Keratinocyte (primary cell): ENCODE measurements around the gene LPCAT1. TPM values are rescaled to one million over a fixed set of nuclear protein-coding genes. Genes with fewer than 3 reads are reported as not detected.
"Not testable (repeated sequence)": the region's sequence is repeated elsewhere in the genome, so short reads cannot be mapped to it uniquely, and the experiment has no call there.

Experiments used
- DNase-seq: peaks from one replicate; pipeline ENCODE4 v3.0.0-alpha.2; 2011; ENCODE audit warnings: low read depth, missing footprints, low spot score
- FAIRE-seq: peaks from 2 replicates; lab custom pipeline; 2011; peaks lifted over from hg19 to GRCh38; lab: Jason Lieb, UNC
- H2AFZ ChIP-seq: 2 replicates; pipeline ENCODE4 v1.6.0; 2012; ENCODE audit warnings: low read length, control low read depth, inconsistent platforms; ENCODE audit not compliant: control insufficient read depth
- H3K27ac ChIP-seq: 2 replicates; pipeline ENCODE4 v1.5.1; 2011; ENCODE audit warnings: low read length; ENCODE audit not compliant: control insufficient read depth, insufficient read depth
- H3K27me3 ChIP-seq: 3 replicates; pipeline ENCODE4 v1.6.0; 2011; ENCODE audit warnings: low read length; ENCODE audit not compliant: control insufficient read depth, insufficient read depth; ENCODE audit errors: extremely low read depth
- H3K36me3 ChIP-seq, 2 experiments: 2 replicates in 1 of 2; 3 replicates in 1 of 2; pipeline ENCODE4 v1.5.1; 2011; ENCODE audit warnings: low read length in 2 of 2, mild to moderate bottlenecking in 1 of 2; ENCODE audit not compliant: control insufficient read depth in 2 of 2, insufficient read depth in 2 of 2; ENCODE audit errors: extremely low read depth in 1 of 2
- H3K4me1 ChIP-seq: 3 replicates; pipeline ENCODE4 v1.5.1; 2011; ENCODE audit warnings: low read length; ENCODE audit not compliant: control insufficient read depth, insufficient read depth; ENCODE audit errors: extremely low read depth
- H3K4me2 ChIP-seq: 3 replicates; pipeline ENCODE4 v1.6.0; 2011; ENCODE audit warnings: low read depth, low read length; ENCODE audit not compliant: control insufficient read depth, insufficient read depth; ENCODE audit errors: extremely low read depth
- H3K4me3 ChIP-seq, 3 experiments: fragments of 200-600 bp in 1 of 3; sonication (generic) in 1 of 3; 2 replicates in 2 of 3; 3 replicates in 1 of 3; pipeline ENCODE4 v1.5.1; 2011 to 2016; ENCODE audit warnings: low read length in 3 of 3, mild to moderate bottlenecking in 3 of 3, control low read depth in 2 of 3, inconsistent platforms in 1 of 3, low read depth in 1 of 3, mixed read lengths in 1 of 3, mixed run types in 1 of 3, moderate library complexity in 1 of 3; ENCODE audit not compliant: control insufficient read depth in 2 of 3, insufficient read depth in 2 of 3; ENCODE audit errors: extremely low read depth in 1 of 3
- H3K79me2 ChIP-seq: 2 replicates; pipeline ENCODE4 v1.6.0; 2012; ENCODE audit warnings: low read length; ENCODE audit not compliant: control insufficient read depth, insufficient read depth
- H3K9ac ChIP-seq: 3 replicates; pipeline ENCODE4 v1.6.0; 2011; ENCODE audit warnings: low read length; ENCODE audit not compliant: control insufficient read depth, insufficient read depth; ENCODE audit errors: extremely low read depth
- H3K9me1 ChIP-seq: 3 replicates; pipeline ENCODE4 v1.6.0; 2011; ENCODE audit warnings: low read length; ENCODE audit not compliant: control insufficient read depth, insufficient read depth; ENCODE audit errors: extremely low read depth
- H3K9me3 ChIP-seq: 2 replicates; pipeline ENCODE4 v1.5.1; 2012; ENCODE audit warnings: low read depth, low read length; ENCODE audit not compliant: control insufficient read depth
- H4K20me1 ChIP-seq: 3 replicates; pipeline ENCODE4 v1.6.0; 2011; ENCODE audit warnings: low read length; ENCODE audit not compliant: control insufficient read depth, insufficient read depth; ENCODE audit errors: extremely low read depth
- EZH2 ChIP-seq: IDR thresholded peaks from one replicate; pipeline ENCODE4 v1.6.1; 2012; ENCODE audit warnings: inconsistent platforms, mild to moderate bottlenecking, low read length, moderate library complexity
- dilution Hi-C: fragments of 300-500 bp; cut with MboI; formaldehyde crosslinking; loops from one replicate; pipeline ENCODE4 v1.7.0; 2020; ENCODE audit warnings: low sequenced_read_pairs; ENCODE audit not compliant: extremely low pct_ligation_motif_present
- polyA plus RNA-seq, 5 experiments: library from polyadenylated mRNA; depleted of rRNA in 3 of 5; stranded (reverse) in 3 of 5; stranded (forward) in 1 of 5; unstranded in 1 of 5; fragments of >200 nt; gene quantifications; 1 replicate in 1 of 5; 2 replicates in 3 of 5; 3 replicates in 1 of 5; pipeline versions ENCODE4 v1.2.1 to v1.2.3, GENCODE V29; 2011 to 2012; ENCODE audit warnings: missing spikeins in 2 of 5, low read depth in 1 of 5, low replicate concordance in 1 of 5
- TF ChIP-seq, protein P1 (sequence below), 3 experiments: IDR thresholded peaks in 1 of 3; conservative IDR thresholded peaks in 1 of 3; optimal IDR thresholded peaks in 1 of 3; 2 replicates in 2 of 3; 3 replicates in 1 of 3; pipeline versions ENCODE3 to v1.5.1; 2011; ENCODE audit warnings: low read length in 3 of 3, mild to moderate bottlenecking in 3 of 3, moderate library complexity in 2 of 3, control low read depth in 1 of 3, inconsistent platforms in 1 of 3; ENCODE audit not compliant: insufficient read depth in 2 of 3; ENCODE audit errors: extremely low read depth in 1 of 3

Gene LPCAT1
- polyA plus RNA-seq, 1 donor (not counting 4 experiments of a cell fraction or from before 2014, with no cell fraction given), result 32.9 TPM

DNA sequence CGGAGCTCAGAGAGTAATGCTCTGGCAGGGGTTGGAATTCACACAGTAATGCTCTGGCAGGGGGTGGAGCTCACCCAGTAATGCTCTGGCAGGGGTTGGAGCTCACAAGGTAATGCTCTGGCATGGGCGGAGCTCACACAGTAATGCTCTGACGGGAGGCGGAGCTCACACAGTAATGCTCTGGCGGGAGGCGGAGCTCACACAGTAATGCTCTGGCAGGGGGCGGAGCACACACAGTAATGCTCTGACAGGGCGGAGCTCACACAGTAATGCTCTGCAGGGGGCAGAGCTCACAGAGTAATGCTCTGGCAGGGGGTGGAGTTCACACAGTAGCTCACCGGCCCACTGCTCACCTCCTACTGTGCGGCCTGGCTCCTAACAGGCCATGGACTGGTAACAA lies 47.2 kb upstream of the LPCAT1 start:
- dilution Hi-C loops, result no loop called here
- no peaks in the 10 kb centered on the region for H3K4me1 ChIP-seq
- H3K36me3 ChIP-seq, result no peaks in the 10 kb centered on the region
- no peak overlapping the region for H3K27ac ChIP-seq
- FAIRE-seq (no peak), DNase-seq (no peak)
- H3K79me2 ChIP-seq, result no peaks in the 10 kb centered on the region
- no peak overlapping the region for H3K4me3 ChIP-seq
- H3K9me3 ChIP-seq, result no peaks in the 10 kb centered on the region
- H2AFZ ChIP-seq, result no peak overlapping the region
- H3K27me3 ChIP-seq, result no peaks in the 10 kb centered on the region
- no peak overlapping the region for H3K9ac ChIP-seq
- H3K4me2 ChIP-seq, result no peak overlapping the region
- TF ChIP-seq, protein P1, sequence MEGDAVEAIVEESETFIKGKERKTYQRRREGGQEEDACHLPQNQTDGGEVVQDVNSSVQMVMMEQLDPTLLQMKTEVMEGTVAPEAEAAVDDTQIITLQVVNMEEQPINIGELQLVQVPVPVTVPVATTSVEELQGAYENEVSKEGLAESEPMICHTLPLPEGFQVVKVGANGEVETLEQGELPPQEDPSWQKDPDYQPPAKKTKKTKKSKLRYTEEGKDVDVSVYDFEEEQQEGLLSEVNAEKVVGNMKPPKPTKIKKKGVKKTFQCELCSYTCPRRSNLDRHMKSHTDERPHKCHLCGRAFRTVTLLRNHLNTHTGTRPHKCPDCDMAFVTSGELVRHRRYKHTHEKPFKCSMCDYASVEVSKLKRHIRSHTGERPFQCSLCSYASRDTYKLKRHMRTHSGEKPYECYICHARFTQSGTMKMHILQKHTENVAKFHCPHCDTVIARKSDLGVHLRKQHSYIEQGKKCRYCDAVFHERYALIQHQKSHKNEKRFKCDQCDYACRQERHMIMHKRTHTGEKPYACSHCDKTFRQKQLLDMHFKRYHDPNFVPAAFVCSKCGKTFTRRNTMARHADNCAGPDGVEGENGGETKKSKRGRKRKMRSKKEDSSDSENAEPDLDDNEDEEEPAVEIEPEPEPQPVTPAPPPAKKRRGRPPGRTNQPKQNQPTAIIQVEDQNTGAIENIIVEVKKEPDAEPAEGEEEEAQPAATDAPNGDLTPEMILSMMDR (optimal IDR thresholded peaks at IDR 0.05 in 1 of 3, IDR thresholded peaks at IDR 0.05 in 1 of 3, conservative IDR thresholded peaks at IDR 0.05 in 1 of 3; ENCODE audit: extremely low read depth in 1 of 3, insufficient read depth in 2 of 3, low read length in 3 of 3), result no peak
- TF ChIP-seq EZH2, result no peak
- H4K20me1 ChIP-seq, result no peaks in the 10 kb centered on the region
- H3K9me1 ChIP-seq, result no peaks in the 10 kb centered on the region

DNA sequence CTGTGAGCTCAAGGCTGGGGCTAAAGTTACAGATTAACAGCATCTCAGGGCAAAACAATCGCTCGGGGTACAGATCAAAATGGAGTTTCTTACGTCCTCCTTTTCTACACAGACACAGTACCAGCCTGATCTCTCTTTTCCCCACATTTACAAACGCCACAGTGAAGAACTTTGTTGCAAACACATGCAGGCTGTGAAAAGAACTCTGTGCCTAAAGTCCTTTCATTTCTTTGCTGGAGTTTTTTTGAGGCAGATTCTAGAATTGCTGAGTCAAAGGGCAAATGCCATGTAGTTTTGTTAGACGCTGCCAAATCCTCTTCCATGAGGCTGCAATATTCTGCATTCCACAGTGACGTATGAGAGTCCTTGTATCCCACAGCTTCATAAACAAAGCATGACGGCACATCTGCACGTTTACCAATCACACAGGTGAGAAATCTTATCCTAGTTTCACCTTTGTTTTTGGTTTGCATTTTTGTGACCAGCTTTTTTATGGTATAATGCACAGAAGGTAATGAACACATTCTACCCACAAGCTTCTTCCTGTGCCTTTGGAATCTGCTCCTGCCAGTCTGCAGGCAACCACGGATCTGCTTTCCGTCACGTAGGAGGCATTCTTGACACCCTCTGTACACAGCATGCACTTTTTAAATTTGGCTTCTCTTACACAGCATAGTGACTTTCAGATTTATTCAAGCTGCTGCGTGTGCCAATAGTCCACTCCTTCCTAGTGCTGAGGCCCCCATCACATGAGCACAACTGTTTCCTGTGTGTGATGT lies 44.6 kb upstream of the LPCAT1 start:
- Histone ChIP-seq H3K9me3 (no peaks in the 10 kb centered on the region), H3K4me1 (peaks cover 10% of the 10 kb centered on the region), H2AFZ (no peak overlapping the region), H3K27ac (no peak overlapping the region), H3K27me3 (no peaks in the 10 kb centered on the region), H3K9me1 (no peaks in the 10 kb centered on the region), H3K79me2 (no peaks in the 10 kb centered on the region), H3K4me2 (no peak overlapping the region), H3K9ac (no peak overlapping the region), H4K20me1 (no peaks in the 10 kb centered on the region), H3K4me3 (no peak overlapping the region), H3K36me3 (no peaks in the 10 kb centered on the region)
- dilution Hi-C loops, result no loop called here
- TF ChIP-seq, protein P1 (optimal IDR thresholded peaks at IDR 0.05 in 1 of 3, IDR thresholded peaks at IDR 0.05 in 1 of 3, conservative IDR thresholded peaks at IDR 0.05 in 1 of 3; ENCODE audit: extremely low read depth in 1 of 3, insufficient read depth in 2 of 3, low read length in 3 of 3), result no peak
- TF ChIP-seq EZH2, result no peak
- FAIRE-seq (no peak), DNase-seq (no peak)

DNA sequence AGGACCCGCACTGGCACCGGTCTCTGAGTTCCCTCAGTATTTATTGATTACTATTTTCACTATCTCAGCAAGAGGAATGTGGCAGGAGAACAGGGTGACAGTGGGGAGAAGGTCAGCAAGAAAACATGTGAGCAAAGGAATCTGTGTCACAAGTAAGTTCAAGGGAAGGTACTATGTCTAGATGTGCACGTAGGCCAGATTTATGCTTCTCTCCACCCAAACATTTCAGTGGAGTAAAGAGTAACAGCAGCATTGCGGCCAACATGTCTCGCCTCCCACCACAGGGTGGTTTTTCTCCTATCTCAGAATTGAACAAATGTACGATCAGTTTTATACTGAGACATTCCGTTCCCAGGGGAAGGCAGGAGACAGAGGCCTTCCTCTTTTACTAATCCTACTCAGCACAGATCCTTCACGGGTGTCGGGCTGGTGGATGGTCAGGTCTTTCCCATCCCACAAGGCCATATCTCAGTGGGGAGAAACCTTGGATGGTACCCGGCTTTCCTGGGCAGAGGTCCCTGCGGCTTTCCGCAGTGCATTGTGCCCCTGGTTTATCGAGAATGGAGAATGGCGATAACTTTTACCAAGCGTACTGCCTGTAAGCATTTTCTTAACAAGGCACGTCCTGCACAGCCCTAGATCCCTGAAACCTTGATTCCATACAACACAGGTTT lies 43.9 kb upstream of the LPCAT1 start:
- DNase-seq, dilution Hi-C loops, H2AFZ ChIP-seq, H3K9me3 ChIP-seq, H3K4me3 ChIP-seq, FAIRE-seq, H3K4me2 ChIP-seq, H3K9me1 ChIP-seq, H3K79me2 ChIP-seq, H3K36me3 ChIP-seq, H4K20me1 ChIP-seq, H3K9ac ChIP-seq, H3K27ac ChIP-seq, H3K27me3 ChIP-seq: not testable (repeated sequence)
- peaks cover 10% of the 10 kb centered on the region for H3K4me1 ChIP-seq
